Liver (tissue), 9 donors: ENCODE measurements around the gene FUS. TPM values are rescaled to one million over a fixed set of nuclear protein-coding genes. Genes with fewer than 3 reads are reported as not detected.
A peak's percentile ranks its signal among the peaks of the same experiment; 100 is the strongest.

ENCODE experiments used
- DNase-seq: peaks from one replicate; pipeline ENCODE4 v3.0.0-alpha.2; 2017; ENCODE audit warnings: low spot score
- H3K27ac ChIP-seq, 2 donors: one replicate each; pipeline ENCODE4 v1.7.0; 2013; ENCODE audit warnings: inconsistent platforms in 2 of 2, low read length in 2 of 2, control low read depth in 1 of 2, low read depth in 1 of 2, mild to moderate bottlenecking in 1 of 2
- H3K27me3 ChIP-seq, 4 donors: one replicate each; pipeline versions ENCODE4 v1.6.1 to v1.7.0; 2013; ENCODE audit warnings: low read length in 3 of 4, inconsistent platforms in 1 of 4, mild to moderate bottlenecking in 1 of 4, moderate library complexity in 1 of 4; ENCODE audit not compliant: control insufficient read depth in 4 of 4, insufficient read depth in 4 of 4
- H3K36me3 ChIP-seq, 4 donors: one replicate each; pipeline versions ENCODE4 v1.6.1 to v1.7.0; 2013; ENCODE audit warnings: low read length in 3 of 4, mild to moderate bottlenecking in 3 of 4, low read depth in 1 of 4, moderate library complexity in 1 of 4; ENCODE audit not compliant: control insufficient read depth in 4 of 4, insufficient read depth in 3 of 4
- H3K4me1 ChIP-seq, 4 donors: one replicate each; pipeline versions ENCODE4 v1.6.1 to v1.7.0; 2013; ENCODE audit warnings: low read length in 3 of 4, mild to moderate bottlenecking in 3 of 4, moderate library complexity in 1 of 4; ENCODE audit not compliant: control insufficient read depth in 4 of 4, insufficient read depth in 4 of 4
- H3K4me3 ChIP-seq, 3 donors: one replicate each; pipeline versions ENCODE4 v1.6.1 to v1.7.0; 2013; ENCODE audit warnings: low read length in 3 of 3, control low read depth in 1 of 3, low read depth in 1 of 3, mild to moderate bottlenecking in 1 of 3
- H3K9ac ChIP-seq, 2 donors: one replicate each; pipeline ENCODE4 v1.7.0; 2013; ENCODE audit warnings: low read length in 2 of 2, mild to moderate bottlenecking in 2 of 2, moderate library complexity in 2 of 2, control low read depth in 1 of 2, low read depth in 1 of 2
- H3K9me3 ChIP-seq, 4 donors: one replicate each; pipeline versions ENCODE4 v1.6.1 to v1.7.0; 2013; ENCODE audit warnings: low read length in 3 of 4; ENCODE audit not compliant: control insufficient read depth in 4 of 4
- ATF3 ChIP-seq: IDR thresholded peaks from 2 replicates; pipeline ENCODE4 v1.6.1; 2016; ENCODE audit warnings: antibody characterized with exemption
- CTCF ChIP-seq: fragments of 150-350 bp; IDR thresholded peaks from 2 replicates; pipeline ENCODE4 v1.5.1; 2017; ENCODE audit warnings: improper control_type of control experiment, low read depth, low read length; ENCODE audit not compliant: missing input control
- EGR1 ChIP-seq, 2 donors: IDR thresholded peaks; 2 replicates each; pipeline ENCODE4 v1.6.1; 2016 to 2018; ENCODE audit warnings: antibody characterized with exemption in 2 of 2, low read depth in 2 of 2
- FOXA1 ChIP-seq: IDR thresholded peaks from 2 replicates; pipeline ENCODE4 v1.6.1; 2016; ENCODE audit warnings: antibody characterized with exemption
- FOXA2 ChIP-seq: IDR thresholded peaks from 2 replicates; pipeline ENCODE4 v1.6.1; 2016; ENCODE audit warnings: antibody characterized with exemption
- GABPA ChIP-seq, 2 donors: IDR thresholded peaks in 1 of 2; conservative IDR thresholded peaks in 1 of 2; 2 replicates each; pipeline ENCODE4 v1.6.1; 2016; ENCODE audit warnings: antibody characterized with exemption in 2 of 2, mild to moderate bottlenecking in 1 of 2, moderate library complexity in 1 of 2
- HNF4A ChIP-seq, 2 donors: conservative IDR thresholded peaks; 2 replicates each; pipeline ENCODE4 v1.6.1; 2016; ENCODE audit warnings: antibody characterized with exemption in 2 of 2, mild to moderate bottlenecking in 2 of 2
- HNF4G ChIP-seq: IDR thresholded peaks from 2 replicates; pipeline ENCODE4 v1.6.1; 2016; ENCODE audit warnings: antibody characterized with exemption
- JUND ChIP-seq, 2 donors: IDR thresholded peaks; 2 replicates each; pipeline ENCODE4 v1.6.1; 2016; ENCODE audit warnings: antibody characterized with exemption in 2 of 2
- MAX ChIP-seq: IDR thresholded peaks from 2 replicates; pipeline ENCODE4 v1.6.1; 2016; ENCODE audit warnings: antibody characterized with exemption
- NR2F2 ChIP-seq: IDR thresholded peaks from 2 replicates; pipeline ENCODE4 v1.6.1; 2016; ENCODE audit warnings: antibody characterized with exemption
- RAD21 ChIP-seq, 2 donors: IDR thresholded peaks; 2 replicates each; pipeline ENCODE4 v1.6.1; 2016; ENCODE audit warnings: antibody characterized with exemption in 2 of 2, mild to moderate bottlenecking in 2 of 2
- REST ChIP-seq: IDR thresholded peaks from 2 replicates; pipeline ENCODE4 v1.6.1; 2016; ENCODE audit warnings: antibody characterized with exemption, mild to moderate bottlenecking
- RXRA ChIP-seq, 2 donors: IDR thresholded peaks; 2 replicates each; pipeline ENCODE4 v1.6.1; 2017 to 2018; ENCODE audit warnings: antibody characterized with exemption in 2 of 2, mild to moderate bottlenecking in 1 of 2
- SP1 ChIP-seq: IDR thresholded peaks from 2 replicates; pipeline ENCODE4 v1.6.1; 2018; ENCODE audit warnings: antibody characterized with exemption, mild to moderate bottlenecking
- TAF1 ChIP-seq: conservative IDR thresholded peaks from 2 replicates; pipeline ENCODE4 v1.6.1; 2016; ENCODE audit warnings: antibody characterized with exemption, mild to moderate bottlenecking
- YY1 ChIP-seq: IDR thresholded peaks from 2 replicates; pipeline ENCODE4 v1.6.1; 2016; ENCODE audit warnings: antibody characterized with exemption, mild to moderate bottlenecking
- ZBTB33 ChIP-seq: IDR thresholded peaks from 2 replicates; pipeline ENCODE4 v1.6.1; 2016; ENCODE audit warnings: antibody characterized with exemption
- WGBS: extraction: QIAGEN DNeasy Blood & Tissue Kit; methylation state at CpG from one replicate; pipeline ENCODE4 v1.1.7; 2013; 5-methylcytosine and 5-hydroxymethylcytosine counted together
- polyA plus RNA-seq, 2 donors: library from polyadenylated mRNA; stranded (reverse) in 1 of 2; unstranded in 1 of 2; fragments of 200-250 nt in 1 of 2; fragments of >200 nt in 1 of 2; fragmentation: Nextera tagmentation in 1 of 2; extraction: Ambion mirVana in 1 of 2; gene quantifications; one replicate each; pipeline versions ENCODE4 v1.2.1 to v1.2.3, GENCODE V29; 2013 to 2015
- total RNA-seq, 2 donors: library from RNA; depleted of rRNA; stranded (reverse); fragments of >200 nt; gene quantifications; one replicate each; pipeline ENCODE4 v1.2.3, GENCODE V29; 2014
- donor health status: healthy.
- donor health status: healthy.
- donor health status: healthy.
- donor health status: healthy.
- donor health status: healthy.

Gene FUS
- total and polyA plus RNA-seq, 4 donors = 7.5 to 51.5 (median 39.3) TPM

GRCh38 chr16:31142109-31143010 lies 37.6 kb upstream of the FUS start:
- Histone ChIP-seq H3K9ac (peak overlapping the region; percentile 32 to 75), H3K4me1 (peaks cover 14 to 26% (median 19%) of the 10 kb centered on the region in 4 donors), H3K27me3 (no peaks in the 10 kb centered on the region), H3K36me3 (no peaks in the 10 kb centered on the region), H3K9me3 (no peaks in the 10 kb centered on the region), H3K27ac (peak overlapping the region; percentile 63 to 81), H3K4me3 (peak overlapping the region; percentile 38 to 62 (median 53))
- TF ChIP-seq EGR1 (IDR thresholded peaks at IDR 0.05; ENCODE audit: low read depth in 2 of 2) (peak; percentile 59 to 71), HNF4A (conservative IDR thresholded peaks at IDR 0.05) (peak; percentile 37 to 45), SP1 (peak; percentile 96), RAD21 (IDR thresholded peaks at IDR 0.05) (peak; percentile 90 to 92), TAF1 (no peak), MAX (peak; percentile 78), HNF4G (no peak), JUND (IDR thresholded peaks at IDR 0.05) (peak; percentile 17 to 32), YY1 (peak; percentile 84), GABPA (IDR thresholded peaks at IDR 0.05 in 1 of 2, conservative IDR thresholded peaks at IDR 0.05 in 1 of 2) (peak in 1 of 2 donors; percentile 83), FOXA2 (no peak), NR2F2 (peak; percentile 50), ZBTB33 (no peak), ATF3 (no peak), REST (peak; percentile 62), CTCF (peak; percentile 99), FOXA1 (peak; percentile 85), RXRA (IDR thresholded peaks at IDR 0.05) (peak; percentile 41 to 54)
- WGBS = 3% methylated on average over 89 of the region's 89 CpGs
- peak; percentile 100 for DNase-seq
